NCI-H226 (cell line): Measurements from ENCODE around the gene FASTK.

Experiments
- DNase-seq: peaks from one replicate; pipeline ENCODE4 v3.0.0-alpha.2; 2015

Gene FASTK

DNA sequence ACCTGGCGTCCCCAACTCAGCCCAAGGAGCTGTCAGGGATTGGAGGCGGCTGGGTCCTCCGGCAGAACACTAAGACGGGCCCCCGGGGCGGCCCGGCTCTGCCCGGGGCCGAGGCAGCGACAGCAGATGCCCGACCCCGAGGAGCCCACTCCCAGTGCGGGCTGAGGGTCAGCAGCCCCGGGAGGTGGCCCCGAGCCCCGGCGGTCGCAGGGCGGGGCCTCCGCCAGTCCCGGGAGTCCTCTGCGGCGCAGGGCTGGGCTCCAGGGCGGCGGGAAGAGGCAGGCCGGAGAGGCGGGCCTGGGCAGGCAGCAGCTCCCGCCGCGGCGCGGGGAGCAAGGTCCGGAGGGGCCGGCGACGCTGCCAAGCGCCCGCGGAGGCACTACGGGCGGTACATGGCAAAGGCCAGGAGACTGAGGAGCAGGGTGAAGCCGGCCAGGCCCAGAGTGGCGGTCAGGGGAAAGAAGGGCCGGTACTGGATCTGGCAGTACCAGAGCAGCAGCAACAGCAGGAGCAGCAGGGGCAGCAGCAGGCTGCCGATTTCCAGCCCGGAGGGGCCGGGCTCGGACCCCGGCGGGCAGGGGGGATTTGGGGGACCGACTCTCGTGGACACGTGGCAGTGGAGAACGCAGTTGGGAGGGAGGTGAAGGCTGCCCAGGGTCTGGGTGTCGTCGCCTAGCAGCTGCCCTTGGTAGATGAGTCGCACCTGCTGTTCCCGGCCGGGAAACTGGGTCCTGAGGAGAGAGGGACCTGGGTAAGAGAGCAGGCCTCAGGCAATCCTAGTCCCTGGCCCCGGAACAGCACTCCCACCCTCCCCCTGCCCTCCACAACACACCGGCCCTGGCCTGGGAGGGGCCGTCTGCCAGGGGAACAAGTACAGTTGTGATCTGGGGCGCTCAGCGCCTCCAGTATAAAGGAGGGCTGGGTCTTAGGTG lies 827 bp upstream of the FASTK start:
- no peak for DNase-seq

DNA sequence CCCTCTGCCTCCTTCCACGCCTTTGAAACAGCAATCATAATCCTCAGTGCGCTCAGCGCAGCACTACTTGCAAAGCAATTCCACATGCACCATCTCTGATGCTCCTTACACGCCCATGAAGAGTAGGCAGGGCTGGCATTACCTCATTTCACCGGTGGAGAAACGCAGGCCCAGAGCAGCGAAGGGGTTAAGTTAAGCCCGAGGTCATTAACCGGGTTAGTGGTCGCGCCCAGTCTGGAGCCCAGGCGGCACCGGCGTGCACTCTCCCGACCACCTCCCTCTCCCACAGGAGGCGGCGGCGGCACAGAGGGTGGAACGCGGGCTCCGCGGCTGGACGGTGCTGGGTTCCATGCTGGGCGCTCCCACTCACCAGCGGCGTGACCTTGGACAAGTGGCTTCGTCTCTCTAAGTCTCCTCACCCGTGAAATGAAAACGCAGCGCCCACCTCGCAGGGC lies 515 bp downstream of the FASTK start:
- DNase-seq: no peak

DNA sequence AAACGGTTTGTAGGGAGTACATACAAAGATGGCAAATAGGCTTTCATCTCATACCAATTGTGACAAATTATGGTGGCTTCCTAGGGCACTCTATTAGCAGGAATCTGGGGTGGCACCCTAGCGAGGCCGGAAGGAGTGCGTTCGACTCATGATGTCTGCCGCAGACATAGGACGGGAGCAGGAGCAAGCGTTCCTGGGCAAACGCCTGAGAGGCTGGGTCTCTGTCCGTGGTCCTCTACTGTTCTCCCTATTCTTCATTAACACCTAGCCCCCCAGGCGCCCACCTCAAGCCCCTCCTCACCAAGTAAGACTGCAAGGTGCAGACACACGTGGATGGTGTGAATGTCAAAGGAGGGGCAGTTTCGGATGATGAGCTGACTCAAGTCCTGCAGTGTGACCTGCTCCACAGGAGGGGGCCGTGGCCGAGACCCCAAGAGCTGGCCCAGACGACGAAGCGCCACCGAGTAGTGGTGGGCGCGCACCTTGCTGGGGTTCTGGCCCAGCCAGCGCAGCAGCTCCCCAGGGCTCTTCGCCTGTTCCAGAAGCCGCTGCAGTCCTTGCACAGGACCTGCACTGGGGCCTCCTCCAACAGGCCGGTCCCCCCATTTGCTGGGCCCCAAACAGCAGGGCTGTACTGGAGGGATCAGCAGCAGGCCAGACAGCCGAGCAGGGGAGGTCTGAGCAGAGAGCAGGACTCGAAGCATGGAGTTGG lies 1.3 kb downstream of the FASTK start:
- no peak for DNase-seq

DNA sequence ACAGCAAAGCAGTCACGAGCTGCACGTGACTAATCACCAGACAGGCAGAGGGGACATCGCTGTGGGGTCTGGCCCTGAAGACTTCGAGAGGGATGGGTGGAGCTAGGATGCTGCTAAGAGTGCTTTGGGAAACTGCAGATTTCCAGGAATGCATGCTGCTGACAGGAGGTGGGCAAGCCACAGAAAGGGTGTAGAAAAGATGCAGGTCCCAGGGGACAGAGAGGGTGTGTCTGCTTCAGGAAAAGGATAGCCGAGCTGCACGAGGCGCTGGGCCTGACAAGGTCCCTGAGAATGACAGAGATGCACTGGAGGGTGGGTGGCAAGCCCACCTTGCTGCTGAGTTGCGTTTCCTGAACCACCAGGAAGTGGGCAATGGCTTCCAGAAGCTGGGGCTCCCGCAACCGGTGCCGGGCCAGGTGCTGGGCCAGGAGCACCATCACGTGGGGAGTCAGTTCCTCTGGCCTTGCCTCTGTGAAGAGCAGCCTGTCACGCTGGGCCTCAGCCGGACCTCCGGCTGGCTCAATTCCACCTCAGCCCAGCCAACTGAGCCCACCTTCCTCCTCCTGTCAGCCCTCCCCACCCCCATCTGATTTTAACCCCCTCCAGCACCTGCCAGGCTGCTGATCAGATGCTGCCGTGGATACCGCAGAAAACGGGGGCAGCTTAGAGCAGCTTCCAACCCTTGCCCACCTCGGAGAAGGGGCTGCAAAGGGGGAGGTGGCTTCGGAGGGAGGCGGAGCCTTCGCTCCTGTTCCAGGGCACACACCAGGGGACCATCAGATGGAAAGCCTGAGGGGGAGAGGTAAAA lies 2.2 kb downstream of the FASTK start:
- DNase-seq: no peak

DNA sequence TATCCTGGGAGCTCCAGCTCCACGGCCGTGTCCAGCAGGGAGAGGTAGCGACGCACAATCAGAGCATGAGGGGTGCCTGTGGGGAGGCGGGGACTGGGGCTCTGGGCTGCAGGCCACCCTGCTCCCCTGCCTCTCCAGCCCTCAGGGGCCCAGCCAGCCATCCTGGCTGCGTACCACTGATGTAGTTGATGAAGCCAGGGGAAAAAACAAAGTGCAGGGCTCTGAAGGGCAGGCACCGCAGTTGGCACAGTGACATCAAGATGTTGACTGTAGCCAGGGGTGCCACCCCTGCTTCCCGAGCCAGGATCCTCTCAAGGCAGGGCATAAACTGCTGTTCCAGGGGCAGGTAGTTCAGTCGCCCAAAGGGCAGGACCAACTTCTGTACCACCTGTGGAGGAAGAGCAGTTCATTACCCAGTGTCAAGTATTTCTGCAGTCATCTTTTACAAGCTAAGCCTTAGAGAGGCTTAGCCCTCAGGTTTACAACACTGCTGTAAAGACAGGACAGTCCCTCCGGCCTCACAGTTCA lies 2.8 kb downstream of the FASTK start:
- DNase-seq: no peak

DNA sequence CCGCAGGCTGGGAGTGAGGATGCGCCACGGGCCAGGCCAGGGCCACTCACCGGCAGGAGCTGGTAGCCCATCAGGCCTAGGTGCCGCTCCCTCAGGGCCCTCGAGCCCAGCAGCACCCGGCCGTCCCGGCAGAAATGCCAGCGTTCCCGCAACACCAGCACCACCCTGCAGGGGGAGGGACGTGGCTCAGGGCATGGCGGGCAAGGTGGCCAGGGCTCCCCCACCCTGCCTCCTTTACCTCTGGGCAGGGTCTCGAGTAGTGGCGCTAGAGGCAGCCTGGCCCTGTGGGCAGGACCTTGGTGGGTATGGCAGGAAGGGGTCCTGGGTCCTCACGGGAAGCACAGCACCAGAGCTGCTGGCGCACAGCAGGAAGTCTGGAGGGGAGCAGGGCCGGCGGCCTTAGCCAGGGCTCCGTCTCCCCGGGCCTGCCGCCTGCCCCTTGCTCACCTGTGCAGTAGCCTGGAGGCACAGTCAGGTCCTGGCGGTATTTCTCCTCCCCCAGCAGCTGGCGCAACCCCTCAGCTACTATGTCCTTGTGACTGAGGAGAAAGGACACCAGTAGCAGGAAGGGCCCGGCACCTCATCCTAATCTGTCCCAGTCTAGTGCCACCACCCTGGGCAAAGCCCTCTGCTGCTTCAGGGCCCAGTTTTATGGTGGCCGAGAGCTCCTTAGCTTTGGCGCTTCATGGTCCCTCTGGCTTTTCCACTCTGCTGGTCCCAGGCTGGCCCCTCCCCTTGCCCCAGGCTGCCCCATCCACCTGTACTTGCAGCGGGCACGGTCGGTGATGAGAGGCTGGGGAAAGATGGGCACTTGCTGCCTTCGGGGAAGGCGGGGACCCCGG lies 3.5 kb downstream of the FASTK start:
- no peak for DNase-seq

DNA sequence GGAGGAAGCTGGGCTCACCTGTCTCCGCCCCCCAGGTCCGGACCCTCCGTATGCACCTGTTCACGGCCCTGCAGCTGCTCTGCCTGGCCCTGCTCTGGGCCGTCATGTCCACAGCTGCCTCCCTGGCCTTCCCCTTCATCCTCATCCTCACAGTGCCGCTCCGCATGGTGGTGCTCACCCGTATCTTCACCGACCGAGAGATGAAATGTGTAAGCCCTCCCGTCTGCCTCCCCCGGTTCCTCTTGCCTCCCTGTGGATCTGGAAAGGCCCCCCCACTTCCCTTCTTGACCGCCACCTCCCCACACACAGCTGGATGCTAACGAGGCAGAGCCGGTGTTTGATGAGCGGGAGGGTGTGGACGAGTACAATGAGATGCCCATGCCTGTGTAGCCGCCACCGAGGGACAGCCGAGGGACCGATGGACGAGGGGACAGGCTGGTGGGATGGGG lies 4.6 kb downstream of the FASTK start:
- no peak for DNase-seq

DNA sequence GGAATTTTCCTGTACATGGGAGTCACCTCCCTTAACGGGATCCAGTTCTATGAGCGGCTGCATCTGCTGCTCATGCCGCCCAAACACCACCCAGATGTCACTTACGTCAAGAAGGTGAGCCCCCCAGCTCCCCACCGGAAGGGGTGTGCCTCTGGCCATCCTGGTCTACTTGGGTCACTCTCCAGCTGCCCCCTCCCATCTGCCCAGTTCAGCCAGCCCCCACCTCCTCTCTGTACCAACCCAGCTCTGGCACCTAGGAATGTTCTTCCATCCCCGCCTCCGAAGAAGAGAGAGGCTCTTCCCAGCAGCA lies 5.0 kb downstream of the FASTK start:
- no peak for DNase-seq

DNA sequence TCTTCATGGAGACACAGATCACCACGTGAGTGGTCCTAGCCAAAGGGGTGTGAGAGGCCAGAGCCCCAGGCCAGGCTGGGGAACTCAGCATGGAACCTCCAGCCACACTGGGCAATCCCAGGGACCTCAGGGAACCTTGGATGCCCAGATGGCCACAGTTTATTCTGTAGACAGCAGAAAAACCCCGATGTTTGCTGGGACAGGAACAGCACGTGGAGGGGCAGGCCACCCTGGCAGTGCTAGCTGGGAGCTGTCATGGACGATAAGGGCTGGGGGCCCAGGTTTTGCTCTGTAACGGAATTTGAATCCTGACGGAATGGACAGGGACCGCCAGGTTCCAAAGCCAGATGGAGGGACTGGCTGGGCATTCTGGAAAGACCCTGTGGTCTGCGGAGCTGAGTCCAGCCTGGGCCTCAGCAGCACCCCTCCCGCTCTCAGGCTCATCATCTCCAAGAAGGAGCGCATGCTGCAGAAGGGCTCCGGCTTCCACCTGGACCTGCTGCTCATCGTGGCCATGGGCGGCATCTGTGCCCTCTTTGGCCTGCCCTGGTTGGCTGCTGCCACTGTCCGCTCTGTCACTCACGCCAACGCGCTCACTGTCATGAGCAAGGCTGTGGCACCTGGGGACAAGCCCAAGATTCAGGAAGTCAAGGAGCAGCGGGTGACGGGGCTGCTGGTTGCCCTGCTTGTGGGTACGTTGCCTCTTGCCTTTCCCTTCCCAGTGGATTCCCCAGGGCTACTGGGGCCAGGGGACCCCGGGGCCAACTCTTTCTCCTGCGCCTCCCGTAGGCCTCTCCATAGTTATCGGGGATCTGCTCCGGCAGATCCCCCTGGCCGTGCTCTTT lies 5.6 kb downstream of the FASTK start:
- no peak for DNase-seq

DNA sequence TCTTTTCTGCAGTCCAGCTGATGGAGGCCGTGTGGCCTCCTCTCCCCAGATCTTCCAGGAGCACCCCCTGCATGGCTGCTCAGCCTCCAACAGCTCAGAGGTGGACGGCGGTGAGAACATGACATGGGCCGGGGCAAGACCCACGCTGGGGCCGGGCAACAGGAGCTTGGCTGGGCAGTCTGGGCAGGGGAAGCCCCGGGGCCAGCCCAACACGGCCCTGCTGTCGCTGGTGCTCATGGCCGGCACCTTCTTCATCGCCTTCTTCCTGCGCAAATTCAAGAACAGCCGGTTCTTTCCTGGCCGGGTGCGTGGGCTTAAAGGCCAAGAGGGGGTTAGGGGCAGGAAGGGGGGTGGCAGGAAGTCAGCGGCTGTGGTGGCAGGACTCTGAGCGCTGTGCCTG lies 6.6 kb downstream of the FASTK start:
- no peak for DNase-seq

DNA sequence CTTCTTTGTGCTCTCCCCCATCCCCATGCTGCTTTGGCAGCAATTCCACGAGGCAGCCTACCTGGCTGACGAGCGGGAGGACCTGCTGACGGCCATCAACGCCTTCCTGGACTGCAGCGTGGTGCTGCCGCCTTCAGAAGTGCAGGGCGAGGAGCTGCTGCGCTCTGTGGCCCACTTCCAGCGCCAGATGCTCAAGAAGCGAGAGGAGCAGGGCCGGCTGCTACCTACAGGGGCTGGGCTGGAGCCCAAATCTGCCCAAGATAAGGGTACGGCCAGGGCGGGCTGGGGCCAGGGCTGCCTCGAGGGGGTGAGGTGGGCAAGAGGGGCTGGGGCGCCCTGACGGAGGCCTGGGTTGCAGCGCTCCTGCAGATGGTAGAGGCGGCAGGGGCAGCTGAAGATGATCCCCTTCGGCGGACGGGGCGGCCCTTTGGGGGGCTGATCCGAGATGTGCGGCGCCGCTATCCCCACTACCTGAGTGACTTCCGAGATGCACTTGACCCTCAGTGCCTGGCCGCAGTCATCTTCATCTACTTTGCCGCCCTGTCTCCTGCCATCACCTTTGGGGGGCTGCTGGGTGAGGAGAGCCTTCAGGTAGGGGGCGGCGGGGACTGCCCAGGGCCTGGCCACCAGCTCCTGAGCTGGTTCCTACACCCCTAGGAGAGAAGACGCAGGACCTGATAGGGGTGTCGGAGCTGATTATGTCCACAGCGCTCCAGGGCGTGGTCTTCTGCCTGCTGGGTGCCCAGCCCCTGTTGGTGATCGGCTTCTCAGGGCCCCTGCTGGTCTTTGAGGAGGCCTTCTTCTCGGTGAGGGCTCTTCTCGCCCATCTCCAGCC lies 9.4 kb downstream of the FASTK start:
- DNase-seq: no peak

DNA sequence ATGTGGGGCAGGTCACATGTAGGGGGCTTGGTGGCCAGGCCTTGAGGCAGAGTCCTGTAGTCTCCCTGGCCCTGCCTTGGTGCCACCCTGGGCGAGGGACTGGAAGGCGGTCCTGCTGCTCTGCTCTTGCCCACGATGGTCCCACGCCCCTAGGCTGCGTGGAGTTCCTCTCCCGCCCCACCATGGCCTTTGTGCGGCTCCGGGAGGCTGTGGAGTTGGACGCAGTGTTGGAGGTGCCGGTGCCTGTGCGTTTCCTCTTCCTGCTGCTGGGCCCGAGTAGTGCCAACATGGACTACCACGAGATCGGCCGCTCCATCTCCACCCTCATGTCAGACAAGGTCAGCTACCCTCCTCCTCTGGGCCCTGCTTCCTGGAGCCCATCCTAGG lies 10.0 kb downstream of the FASTK start:
- no peak for DNase-seq

DNA sequence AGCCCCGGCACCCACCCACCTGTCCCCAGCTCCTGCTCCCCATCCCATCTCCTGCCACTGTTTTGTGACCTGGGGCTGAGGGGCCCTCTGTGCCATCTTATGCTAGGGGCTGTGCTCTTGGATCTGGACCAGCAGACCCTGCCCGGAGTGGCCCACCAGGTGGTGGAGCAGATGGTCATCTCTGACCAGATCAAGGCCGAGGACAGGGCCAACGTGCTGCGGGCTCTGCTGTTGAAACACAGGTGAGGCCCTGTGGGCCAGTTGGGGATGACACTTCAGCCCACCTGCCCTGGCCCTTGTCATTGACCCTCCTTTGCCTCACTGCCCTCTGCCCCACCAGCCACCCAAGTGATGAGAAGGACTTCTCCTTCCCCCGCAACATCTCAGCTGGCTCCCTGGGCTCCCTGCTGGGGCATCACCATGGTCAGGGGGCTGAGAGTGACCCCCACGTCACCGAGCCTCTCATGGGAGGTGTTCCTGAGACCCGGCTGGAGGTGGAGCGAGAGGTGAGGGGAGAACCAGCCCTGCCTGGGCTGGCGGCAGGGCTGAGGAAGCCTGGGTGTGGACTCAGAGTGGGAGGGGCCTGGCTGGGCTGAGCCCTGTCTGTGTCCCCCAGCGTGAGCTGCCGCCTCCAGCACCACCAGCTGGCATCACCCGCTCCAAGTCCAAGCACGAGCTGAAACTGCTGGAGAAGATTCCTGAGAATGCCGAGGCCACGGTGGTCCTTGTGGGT lies 10.6 kb downstream of the FASTK start:
- no peak for DNase-seq

DNA sequence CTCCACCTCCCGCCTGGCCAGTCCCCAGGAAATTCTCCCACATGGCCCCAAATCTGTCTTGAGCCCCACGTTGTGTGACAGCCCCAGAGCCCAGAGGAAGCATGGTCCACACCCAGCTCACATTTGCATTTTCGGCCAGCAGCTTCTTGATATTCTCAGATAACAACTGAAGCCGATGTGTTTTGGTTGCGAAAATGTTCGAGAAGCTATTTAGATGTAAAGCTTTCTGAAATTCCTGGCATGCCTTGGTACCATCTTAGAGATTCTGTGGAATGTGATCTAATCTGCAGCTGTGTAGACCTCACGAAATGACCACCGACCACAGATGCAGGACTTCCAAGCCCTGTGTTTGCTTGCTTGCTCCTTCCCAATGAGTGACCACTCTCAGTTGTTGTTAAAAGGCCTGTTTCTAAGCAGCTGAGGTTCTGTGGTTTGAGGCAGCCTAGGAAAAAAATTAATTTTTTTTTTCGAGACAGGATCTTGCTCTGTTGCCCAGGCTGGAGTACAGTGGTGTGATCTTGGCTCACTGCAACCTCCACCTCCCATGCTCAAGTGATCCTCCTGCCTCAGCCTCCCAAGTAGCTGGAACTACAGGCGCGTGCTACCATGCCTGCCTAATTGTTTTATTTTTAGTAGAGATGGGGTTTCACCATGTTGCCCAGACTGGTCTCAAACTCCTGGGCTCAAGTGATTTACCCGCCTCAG lies 12.4 kb downstream of the FASTK start:
- DNase-seq: peak; percentile 68

DNA sequence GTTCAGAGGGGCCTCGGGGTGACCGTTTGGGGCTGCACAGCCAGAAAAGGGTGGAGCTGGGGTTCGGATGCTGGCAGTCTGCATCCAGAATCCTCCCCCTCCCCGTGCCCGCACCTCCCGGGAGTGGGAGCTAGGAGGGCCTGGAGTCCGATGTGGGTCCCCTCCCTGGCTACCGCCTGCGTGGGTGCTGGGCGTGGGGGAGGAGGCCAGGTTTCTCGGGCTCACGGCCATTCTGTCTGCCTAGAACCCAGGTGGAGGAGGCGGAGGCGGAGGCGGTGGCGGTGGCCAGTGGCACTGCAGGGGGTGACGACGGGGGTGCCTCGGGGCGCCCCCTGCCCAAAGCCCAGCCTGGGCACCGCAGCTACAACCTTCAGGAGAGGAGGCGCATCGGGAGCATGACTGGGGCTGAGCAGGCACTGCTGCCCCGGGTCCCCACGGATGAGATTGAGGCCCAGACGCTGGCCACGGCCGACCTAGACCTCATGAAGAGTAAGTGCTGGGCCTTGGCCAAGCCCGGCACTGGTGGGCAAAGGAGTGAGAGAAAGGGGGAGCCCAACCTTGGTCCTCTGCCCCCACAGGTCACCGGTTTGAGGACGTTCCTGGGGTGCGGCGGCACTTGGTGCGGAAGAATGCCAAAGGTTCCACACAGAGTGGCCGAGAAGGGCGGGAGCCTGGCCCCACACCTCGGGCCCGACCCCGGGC lies 14.2 kb downstream of the FASTK start:
- DNase-seq: no peak

DNA sequence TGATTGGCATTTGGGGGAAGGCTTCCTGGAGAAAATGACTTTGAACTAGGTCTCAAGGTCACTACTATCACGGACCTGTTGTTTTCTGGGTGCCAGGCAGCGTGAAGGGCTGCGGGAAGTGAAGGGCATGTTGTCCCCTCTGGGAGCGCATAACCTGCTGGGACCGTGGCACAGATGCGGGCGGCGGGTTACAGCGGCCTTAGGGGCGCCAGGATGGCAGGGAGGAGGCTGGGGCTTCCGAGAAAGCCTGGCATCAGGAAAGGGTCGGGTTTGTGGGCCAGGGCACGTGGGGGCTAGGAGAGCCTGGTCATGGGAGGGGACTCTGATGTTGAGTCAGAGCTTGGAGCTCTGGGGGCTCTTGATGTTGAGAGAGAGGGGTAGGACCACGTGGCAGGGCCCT lies 15.1 kb downstream of the FASTK start:
- no peak for DNase-seq

DNA sequence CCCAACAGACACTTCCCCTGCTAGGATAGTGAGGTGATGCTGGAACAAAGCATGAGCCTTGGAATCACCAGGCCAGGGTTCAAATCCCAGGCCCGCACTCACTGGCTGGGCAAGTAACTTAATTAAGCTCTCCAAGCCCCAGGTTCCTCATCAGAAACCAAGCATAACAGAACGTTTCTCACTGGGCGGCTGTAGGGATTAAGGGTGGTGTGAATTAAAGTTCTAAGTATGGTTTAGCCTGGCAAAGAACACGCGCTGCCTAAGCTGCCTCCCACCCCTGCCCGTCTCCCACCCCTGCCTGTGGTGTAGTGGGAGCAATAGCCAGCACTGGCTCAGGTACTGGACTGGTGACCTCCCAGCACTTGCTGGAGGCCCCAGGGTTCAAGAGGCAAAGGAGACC lies 15.6 kb downstream of the FASTK start:
- DNase-seq: no peak

DNA sequence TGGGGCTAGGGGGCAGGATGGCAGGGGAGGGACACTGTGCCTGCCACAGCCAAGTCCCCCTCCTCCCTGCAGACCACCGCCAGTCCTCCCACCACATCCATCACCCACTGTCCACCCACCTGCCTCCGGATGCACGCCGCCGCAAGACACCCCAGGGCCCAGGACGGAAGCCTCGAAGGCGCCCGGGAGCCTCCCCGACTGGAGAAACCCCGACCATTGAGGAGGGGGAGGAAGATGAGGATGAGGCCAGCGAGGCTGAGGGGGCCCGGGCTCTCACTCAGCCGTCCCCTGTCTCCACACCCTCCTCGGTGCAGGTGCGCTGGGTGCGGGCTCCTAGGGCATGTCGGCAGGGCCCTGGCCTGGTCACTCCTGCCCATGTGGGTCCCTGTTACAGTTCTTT lies 16.2 kb downstream of the FASTK start:
- DNase-seq: no peak
